Measurements from ENCODE around the gene ZBTB44. TPM values are rescaled to one million over a fixed set of nuclear protein-coding genes. Genes with fewer than 3 reads are reported as not detected.
"Not testable (repeated sequence)": the region's sequence is repeated elsewhere in the genome, so short reads cannot be mapped to it uniquely, and the experiment has no call there.

ZBTB44 gene
- total RNA-seq, 2 donors from 2014 or later = 25.4 to 32.9 TPM

GRCh38 chr11:130194241-130195023, 120.3 kb downstream of the ZBTB44 start:
- intact Hi-C loops (cut with DNase I) = no loop called here
- H3K4me1 ChIP-seq = peaks cover 18% of the 10 kb centered on the region
- no peaks in the 10 kb centered on the region for H3K27me3 ChIP-seq
- 91 to 95% methylated on average over 9 to 21 of the region's 21 CpGs for WGBS, 2 donors
- no peaks in the 10 kb centered on the region for H3K9me3 ChIP-seq
- DNase-seq (no peak), ATAC-seq (no peak)
- H3K36me3 ChIP-seq (replicated peaks in 1 of 2; ENCODE audit: insufficient read depth in 1 of 2, low read depth in 2 of 2) = peaks cover 1 to 41% of the 10 kb centered on the region in 2 donors
- H3K27ac ChIP-seq = no peak overlapping the region
- no peak overlapping the region for H3K4me3 ChIP-seq
- TF ChIP-seq POLR2A (IDR thresholded peaks at IDR 0.05) = no peak
- TF ChIP-seq CTCF (IDR thresholded peaks at IDR 0.05) = no peak

GRCh38 chr11:130193551-130193950, 121.2 kb downstream of the ZBTB44 start:
- H3K4me3 ChIP-seq; H3K9me3 ChIP-seq; intact Hi-C loops (cut with DNase I); H3K27me3 ChIP-seq; ATAC-seq; DNase-seq; H3K27ac ChIP-seq: not testable (repeated sequence)
- 90 to 94% methylated on average over 14 of the region's 14 CpGs for WGBS, 2 donors
- Histone ChIP-seq H3K4me1 (peaks cover 18% of the 10 kb centered on the region), H3K36me3 (replicated peaks in 1 of 2; ENCODE audit: insufficient read depth in 1 of 2, low read depth in 2 of 2) (peaks cover 0 to 32% of the 10 kb centered on the region in 2 donors)

GRCh38 chr11:130192845-130193267, 121.9 kb downstream of the ZBTB44 start:
- H3K4me3 ChIP-seq = no peak overlapping the region
- intact Hi-C loops (cut with DNase I) = no loop called here
- TF ChIP-seq POLR2A (IDR thresholded peaks at IDR 0.05) (no peak), CTCF (IDR thresholded peaks at IDR 0.05) (no peak)
- DNase-seq (peak; percentile 38 to 66 (median 52)), ATAC-seq (peak; percentile 66)
- no peak overlapping the region for H3K27ac ChIP-seq
- H3K27me3 ChIP-seq = no peaks in the 10 kb centered on the region
- 11 to 26% methylated on average over 2 to 4 of the region's 4 CpGs for WGBS, 2 donors
- H3K9me3 ChIP-seq = no peaks in the 10 kb centered on the region
- peaks cover 18% of the 10 kb centered on the region for H3K4me1 ChIP-seq
- peaks cover 0 to 25% of the 10 kb centered on the region in 2 donors for H3K36me3 ChIP-seq (replicated peaks in 1 of 2; ENCODE audit: insufficient read depth in 1 of 2, low read depth in 2 of 2)

GRCh38 chr11:130191896-130192295, 122.8 kb downstream of the ZBTB44 start:
- Histone ChIP-seq H3K4me3 (no peak overlapping the region), H3K27ac (no peak overlapping the region), H3K9me3 (no peaks in the 10 kb centered on the region), H3K27me3 (no peaks in the 10 kb centered on the region), H3K4me1 (peaks cover 18% of the 10 kb centered on the region), H3K36me3 (replicated peaks in 1 of 2; ENCODE audit: insufficient read depth in 1 of 2, low read depth in 2 of 2) (peaks cover 0 to 17% of the 10 kb centered on the region in 2 donors)
- no peak for ATAC-seq
- WGBS, 2 donors = 92 to 93% methylated on average over 14 of the region's 14 CpGs
- no peak for DNase-seq
- intact Hi-C loops (cut with DNase I) = no loop called here
- no peak for TF ChIP-seq POLR2A (IDR thresholded peaks at IDR 0.05)
- TF ChIP-seq CTCF (IDR thresholded peaks at IDR 0.05) = no peak

GRCh38 chr11:130190371-130190881, 124.3 kb downstream of the ZBTB44 start:
- Histone ChIP-seq H3K27ac (peak overlapping the region in 1 of 4 donors; percentile 46), H3K9me3 (no peaks in the 10 kb centered on the region), H3K27me3 (no peaks in the 10 kb centered on the region), H3K4me1 (peaks cover 18% of the 10 kb centered on the region), H3K36me3 (replicated peaks in 1 of 2; ENCODE audit: insufficient read depth in 1 of 2, low read depth in 2 of 2) (peaks cover 0 to 8% of the 10 kb centered on the region in 2 donors), H3K4me3 (no peak overlapping the region)
- intact Hi-C loops (cut with DNase I) = no loop called here
- no peak for DNase-seq
- no peak for TF ChIP-seq POLR2A (IDR thresholded peaks at IDR 0.05)
- TF ChIP-seq CTCF (IDR thresholded peaks at IDR 0.05) = no peak
- ATAC-seq = no peak
- 92 to 95% methylated on average over 21 to 28 of the region's 29 CpGs for WGBS, 2 donors

Data from body of pancreas (tissue), 4 donors.